Hepatocyte (in vitro differentiated cells): ENCODE measurements around the gene TBC1D25.

ENCODE experiments used
- EZH2 ChIP-seq: fragments of 200-600 bp; sonication (generic); IDR thresholded peaks from 2 replicates; pipeline ENCODE4 v1.6.1; 2016; ENCODE audit warnings: antibody characterized with exemption, mild to moderate bottlenecking, borderline replicate concordance
- EZH2phosphoT487 ChIP-seq: fragments of 200-600 bp; sonication (generic); IDR thresholded peaks from one replicate; pipeline ENCODE4 v1.6.1; 2018; ENCODE audit warnings: antibody characterized with exemption, mild to moderate bottlenecking, low read depth, moderate library complexity; ENCODE audit not compliant: unreplicated experiment, severe bottlenecking
- TF ChIP-seq, protein P1 (sequence below): fragments of 200-600 bp; sonication (generic); IDR thresholded peaks from 2 replicates; pipeline ENCODE4 v1.5.1; 2016; ENCODE audit warnings: antibody characterized with exemption, mild to moderate bottlenecking; ENCODE audit not compliant: poor library complexity

DNA sequence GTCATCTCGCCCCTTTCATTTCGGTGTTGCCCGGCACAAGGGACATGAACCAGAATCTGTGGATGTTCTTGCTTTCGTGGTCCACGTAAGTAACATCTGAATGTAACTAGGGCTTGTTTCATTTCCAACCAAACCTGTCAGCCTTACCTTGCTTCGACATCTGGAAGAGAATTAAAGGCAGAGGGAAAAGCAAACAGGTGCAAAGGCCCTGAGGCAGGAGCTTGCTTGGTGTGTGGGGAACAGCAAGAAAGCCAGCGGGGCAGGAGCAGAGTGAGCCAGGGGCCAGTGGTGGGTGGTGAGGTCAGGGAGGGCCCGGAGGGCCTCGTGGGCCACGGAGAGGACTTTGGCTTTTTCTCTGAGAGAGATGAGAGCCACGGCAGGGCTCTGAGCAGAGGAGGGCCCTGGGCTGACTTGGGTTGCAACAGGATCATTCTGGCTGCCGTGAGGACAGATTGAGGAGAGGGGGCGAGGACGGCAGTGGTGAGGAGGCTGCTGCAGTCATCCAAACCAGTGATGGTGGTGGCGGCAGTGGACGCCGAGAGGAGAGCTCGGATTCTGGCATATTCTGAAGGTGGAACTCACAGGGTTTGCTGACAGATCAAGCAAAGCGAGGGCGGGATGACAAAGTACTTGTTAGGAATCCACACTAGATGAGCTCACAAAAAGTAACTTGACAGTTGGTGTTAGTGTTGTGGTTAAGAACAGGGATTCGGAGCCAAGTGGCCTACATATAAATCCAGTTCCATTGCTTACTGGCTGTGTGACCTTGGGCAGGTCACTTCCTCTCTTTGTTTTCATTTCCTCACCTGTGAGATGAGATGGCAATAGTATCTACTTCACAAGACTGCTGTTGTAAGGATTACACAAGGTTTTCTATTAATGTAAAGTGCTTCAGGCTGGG, 50.9 kb downstream of the TBC1D25 start:
- TF ChIP-seq, protein P1, sequence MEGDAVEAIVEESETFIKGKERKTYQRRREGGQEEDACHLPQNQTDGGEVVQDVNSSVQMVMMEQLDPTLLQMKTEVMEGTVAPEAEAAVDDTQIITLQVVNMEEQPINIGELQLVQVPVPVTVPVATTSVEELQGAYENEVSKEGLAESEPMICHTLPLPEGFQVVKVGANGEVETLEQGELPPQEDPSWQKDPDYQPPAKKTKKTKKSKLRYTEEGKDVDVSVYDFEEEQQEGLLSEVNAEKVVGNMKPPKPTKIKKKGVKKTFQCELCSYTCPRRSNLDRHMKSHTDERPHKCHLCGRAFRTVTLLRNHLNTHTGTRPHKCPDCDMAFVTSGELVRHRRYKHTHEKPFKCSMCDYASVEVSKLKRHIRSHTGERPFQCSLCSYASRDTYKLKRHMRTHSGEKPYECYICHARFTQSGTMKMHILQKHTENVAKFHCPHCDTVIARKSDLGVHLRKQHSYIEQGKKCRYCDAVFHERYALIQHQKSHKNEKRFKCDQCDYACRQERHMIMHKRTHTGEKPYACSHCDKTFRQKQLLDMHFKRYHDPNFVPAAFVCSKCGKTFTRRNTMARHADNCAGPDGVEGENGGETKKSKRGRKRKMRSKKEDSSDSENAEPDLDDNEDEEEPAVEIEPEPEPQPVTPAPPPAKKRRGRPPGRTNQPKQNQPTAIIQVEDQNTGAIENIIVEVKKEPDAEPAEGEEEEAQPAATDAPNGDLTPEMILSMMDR, result no peak
- no peak for TF ChIP-seq EZH2phosphoT487
- no peak for TF ChIP-seq EZH2
